C1 segment of cervical spinal cord (tissue), 14 donors: ENCODE results near the gene HAL.

Experiments used
- DNase-seq, 14 donors: peaks; one replicate each; lab custom pipeline; 2025; lab: John Stamatoyannopoulos, UW

HAL gene

DNA sequence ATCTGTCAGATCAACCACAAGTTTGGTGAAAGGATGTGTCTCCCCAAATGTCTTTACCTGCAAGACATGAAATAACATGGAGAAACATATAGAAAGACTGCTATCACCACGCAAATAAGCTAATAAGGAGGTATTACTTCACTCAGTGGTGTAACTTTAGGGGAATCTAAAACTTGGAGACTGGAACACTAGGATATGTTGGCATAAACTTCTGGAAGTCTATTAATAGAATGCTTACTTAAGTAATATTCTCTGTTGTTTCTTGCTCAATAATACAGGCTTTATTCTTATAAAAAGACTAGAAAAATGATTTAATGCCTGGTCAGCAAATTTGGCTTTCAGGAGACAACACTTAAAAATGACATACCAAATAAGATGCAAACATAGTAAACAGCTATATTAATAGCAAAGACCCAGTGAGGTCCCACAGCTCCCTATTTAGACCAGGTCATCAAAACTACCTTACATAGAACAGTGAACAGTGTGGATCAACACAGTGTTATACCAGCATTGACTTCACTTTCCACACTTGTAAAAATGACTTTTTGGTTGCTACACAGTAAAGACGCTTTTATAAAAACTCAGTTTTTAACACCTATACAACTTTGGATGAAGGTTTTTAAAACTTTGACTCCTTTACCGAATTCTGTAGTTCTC lies 18.9 kb upstream of the HAL start:
- no peak for DNase-seq

DNA sequence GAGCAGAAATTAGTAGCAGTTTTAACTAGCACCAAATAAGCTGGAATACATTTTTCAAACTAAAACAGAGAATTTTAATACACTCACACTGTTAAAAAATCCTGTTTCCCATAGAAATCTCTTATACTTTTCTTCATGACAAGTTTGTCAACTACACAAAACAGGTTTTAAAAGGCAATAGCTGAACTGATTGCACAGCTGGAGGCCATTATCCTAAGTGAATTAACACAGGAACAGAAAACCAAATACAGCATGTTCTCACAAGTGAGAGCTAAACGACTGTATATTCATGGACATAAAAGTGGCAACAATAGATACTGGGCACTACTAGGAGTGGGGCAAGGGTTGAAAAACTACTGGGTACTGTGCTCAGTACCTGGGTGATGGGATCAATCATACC lies 11.6 kb upstream of the HAL start:
- DNase-seq: no peak

DNA sequence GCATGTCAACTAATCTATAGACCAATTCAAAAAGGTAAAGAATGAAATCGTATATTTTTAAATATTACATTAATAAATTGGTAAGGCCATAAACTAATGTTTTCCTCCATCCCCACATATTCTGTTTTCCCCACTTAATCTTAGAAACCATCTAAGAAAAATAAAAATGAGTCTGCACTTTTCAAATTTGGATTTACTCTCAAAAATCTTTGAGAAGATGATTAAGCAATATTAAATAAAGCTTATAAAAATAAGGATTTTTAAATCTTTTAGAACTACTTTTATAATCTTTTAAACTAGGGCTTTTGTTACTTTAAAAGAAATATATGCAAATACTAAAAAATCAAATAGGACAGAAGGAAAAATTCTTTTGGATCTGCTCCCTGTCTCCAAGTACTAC lies 10.6 kb upstream of the HAL start:
- no peak for DNase-seq

DNA sequence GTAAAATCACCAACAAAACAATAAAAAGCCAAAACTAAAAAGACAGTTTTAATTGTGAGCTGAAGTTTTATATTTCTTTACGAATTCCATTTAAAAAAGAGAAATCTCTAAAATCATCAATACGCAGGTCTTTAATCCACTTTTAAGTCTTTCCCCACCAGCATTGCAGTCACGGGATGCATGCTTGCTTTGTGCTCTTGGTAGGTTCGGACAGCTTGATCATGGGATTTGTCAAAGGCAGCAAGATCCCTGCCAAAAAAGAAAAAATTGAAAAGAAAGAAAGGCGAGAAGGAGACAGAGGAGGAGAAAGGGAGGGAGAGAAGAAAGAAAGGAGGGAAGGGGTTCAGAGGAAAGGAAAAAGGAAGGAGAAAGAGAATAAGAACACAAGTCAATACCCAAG lies 4.7 kb upstream of the HAL start:
- no peak for DNase-seq

DNA sequence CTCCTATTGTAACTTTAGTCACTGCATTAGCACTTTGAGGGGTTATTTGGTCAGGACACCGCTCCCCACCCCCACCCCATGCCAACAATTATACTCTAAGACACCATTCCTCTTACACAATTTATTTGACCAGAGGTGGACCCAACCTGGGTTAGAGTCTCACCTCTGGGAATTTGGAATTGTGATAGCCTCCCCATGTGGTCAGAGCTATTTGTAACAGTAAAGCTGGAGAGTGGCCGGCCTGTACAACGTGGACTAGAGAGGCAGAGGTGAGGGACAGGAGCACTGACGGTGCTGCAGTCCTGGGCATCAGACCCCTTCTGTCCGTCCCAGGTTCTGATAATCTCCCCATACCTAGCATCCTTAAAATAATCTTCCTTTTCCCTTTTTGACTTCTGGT lies 3.3 kb upstream of the HAL start:
- no peak for DNase-seq

DNA sequence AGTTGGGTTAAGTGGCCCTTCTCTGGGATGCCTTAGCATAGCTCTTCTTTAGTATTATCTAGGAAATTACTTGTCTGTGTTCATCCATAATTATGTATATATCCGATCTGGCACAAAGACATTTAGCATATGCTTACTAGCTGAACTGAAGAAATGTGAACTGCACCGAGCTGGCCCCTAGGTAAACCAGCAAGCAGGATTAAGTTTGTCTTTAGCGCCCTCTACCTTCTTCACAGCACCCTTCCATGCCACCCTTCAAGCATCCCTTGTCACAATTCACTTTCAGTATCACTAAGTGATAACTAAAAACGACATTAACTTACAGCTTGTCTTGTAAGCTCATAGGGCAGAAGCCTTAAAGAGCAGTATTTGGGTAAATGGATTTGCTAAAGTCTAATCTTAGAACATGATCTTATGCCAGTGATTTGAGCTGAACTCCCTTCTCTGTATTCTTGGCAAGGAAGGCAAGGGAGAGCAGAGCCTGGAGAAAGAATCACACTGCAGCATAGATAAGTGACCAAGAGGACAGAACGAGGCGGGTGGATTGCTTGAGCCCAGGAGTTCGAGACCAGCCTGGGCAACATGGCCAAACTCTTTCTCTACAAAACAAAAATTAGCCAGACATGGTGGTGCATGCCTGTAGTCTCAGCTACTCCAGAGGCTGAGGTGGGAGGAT lies 2.6 kb upstream of the HAL start:
- DNase-seq: peak in 4 of 14 donors; percentile 9 to 15 (median 11)

DNA sequence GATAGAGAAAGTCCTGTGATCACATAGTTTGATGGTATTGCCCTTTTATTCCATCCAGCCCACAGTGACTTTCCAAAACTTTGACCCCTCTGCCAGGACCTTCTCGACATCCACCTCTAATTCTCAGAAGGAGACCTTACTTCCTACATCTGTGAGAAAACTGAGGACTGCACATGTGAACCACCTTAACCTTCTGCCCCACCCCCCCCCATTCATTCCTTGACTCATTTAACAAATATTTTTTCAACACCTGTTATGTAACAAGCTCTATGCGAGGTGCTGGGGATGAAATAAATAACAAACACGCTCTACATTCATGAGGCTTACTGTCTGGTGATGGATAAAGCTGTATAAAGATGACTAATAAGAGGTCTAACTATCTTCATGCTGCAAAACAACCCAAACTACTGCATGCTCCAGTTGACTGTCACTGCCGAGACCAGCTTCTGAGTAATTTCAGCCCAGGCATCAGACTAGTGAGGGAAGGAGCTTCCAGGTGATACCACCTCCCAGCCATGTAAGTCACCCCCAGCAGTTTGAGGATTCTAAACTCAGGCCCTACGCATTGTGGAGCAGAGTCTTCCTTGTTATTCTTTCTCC lies 1.9 kb upstream of the HAL start:
- DNase-seq: no peak

DNA sequence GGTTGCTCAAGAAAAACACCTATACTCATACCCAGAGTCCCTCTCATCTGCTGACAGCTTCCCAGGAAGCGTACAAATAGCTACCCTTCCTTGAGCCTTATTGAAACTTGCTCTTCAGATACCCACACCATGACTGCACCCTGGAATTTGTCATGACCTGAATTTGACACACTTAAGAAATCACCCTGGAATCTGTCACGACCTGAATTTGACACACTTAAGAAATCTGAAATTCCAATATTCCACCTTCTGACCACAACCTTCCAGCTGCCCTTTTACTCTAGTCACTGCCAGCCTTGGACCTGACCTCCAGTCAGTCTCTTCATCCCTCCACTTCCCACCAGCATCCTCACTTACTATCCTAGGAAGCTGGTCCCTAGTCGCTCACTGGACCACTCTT lies 1.1 kb upstream of the HAL start:
- no peak for DNase-seq

DNA sequence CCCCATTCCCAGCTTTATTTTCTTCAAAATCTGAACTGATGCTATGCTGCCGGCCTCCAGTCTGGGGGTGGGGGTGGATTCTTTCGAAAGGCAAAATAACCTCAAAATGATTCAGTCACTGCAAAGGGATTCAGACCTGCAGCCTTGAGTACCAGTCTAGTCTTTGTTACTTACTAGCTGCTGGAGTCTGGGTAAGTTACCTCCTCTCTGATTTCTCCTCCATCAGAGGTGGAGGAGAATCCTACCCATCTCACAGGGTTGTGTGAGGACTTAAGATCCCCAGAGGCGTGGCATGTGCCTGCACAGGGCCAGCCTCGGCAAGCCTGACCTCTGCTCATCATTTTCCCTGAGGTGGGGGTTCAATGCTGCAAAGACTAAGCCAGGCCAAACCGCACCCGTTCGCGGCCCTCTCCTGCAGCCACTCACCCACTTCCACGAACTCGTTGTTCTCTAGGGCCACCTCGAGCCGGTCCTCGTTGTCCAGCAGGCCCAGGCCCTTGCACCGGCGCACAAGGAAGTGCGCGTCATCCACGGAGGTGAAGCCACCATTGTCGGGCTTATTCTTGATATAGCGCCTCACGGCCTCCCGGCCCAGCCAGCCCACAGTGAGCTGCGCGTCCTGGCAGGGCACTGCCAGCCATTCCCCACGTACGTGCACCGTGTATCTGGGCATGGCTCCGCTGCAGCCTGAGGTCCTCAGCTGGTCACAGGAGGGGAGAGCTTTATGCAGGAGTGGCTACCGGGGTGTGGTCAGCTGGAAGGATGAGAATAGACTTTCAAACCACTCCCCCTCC lies 709 bp downstream of the HAL start:
- DNase-seq: no peak

DNA sequence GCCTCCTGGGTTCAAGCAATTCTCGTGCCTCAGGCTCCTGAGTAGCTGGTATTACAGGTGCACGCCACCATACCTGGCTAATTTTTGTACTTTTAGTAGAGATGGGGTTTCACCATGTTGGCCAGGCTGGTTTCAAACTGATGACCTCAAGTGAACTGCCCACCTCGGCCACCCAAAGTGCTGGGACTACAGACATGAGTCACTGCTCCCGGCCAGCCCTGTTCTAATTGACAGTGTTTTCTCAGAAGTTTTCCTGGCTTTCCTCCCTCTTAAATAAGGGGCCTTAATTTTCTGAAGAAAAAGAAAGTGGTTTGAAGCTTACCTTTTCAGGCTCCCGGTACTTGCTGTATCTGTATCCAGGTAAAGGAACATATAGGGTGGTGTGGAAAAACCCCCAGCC lies 1.7 kb downstream of the HAL start:
- DNase-seq: no peak

DNA sequence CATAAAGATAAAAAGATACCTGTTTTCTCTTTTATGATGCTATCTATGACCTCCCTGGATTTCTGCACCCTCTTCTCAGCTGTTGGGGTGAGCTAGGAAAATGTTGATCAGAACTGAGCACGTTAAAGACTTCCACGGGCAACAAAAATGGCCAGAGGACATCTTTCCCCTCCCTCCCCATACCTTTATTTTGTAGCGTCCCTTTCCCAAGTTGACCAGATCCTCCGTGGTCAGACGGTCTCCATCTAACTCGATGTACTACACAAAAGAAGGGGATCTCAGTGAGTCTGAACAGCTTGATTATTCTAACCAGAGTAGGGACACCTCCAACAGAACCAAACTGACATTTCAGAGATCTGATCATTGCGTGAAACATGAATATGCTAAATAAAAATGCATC lies 2.2 kb downstream of the HAL start:
- no peak for DNase-seq

DNA sequence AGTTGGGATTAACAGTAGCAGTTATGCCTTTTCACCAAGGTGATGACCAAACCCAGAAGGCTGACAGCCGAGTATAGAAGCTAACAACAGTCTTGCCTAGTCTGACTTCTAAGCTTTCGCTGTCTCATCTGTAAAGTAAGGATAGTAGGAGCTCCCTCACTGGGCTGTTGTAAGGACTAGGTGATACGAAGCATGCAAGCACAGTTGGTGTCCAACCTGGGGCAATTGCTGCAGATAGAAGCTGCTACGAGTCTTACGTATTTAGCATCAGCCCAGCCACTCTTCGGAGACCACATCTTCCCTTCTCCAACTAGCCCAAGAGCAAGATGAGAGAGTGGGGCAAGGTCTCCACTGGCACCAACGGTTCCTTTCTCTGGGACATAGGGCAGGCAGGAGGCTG lies 6.0 kb downstream of the HAL start:
- DNase-seq: no peak

DNA sequence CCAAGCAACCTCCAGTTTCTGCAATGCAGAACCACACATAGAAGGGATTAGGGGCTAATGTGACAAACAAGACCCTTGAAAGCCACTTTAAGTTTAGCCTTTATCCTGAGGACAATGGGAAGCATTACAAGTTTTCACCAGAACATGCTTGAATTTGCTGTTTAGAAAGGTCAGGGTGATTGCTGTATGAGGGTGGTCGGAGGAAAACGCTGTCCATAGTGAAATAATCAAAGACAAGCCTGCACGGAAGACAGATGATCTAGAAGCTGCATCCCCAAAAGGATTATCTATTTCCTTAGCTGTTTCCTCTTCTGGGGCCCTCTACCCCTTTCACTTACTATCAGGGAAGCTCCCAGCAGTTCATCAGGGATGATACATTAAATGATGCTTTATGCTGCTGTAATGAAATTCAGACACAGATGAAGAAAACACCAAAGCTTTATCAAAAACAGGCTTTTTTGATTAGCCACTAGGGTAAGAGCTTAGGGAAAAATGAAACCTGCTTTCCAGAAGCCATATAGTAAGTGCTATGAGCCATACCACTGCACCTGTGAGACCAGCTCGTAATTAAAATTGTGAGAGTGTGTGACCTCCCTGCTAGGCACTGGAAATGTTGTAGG lies 6.5 kb downstream of the HAL start:
- no peak for DNase-seq

DNA sequence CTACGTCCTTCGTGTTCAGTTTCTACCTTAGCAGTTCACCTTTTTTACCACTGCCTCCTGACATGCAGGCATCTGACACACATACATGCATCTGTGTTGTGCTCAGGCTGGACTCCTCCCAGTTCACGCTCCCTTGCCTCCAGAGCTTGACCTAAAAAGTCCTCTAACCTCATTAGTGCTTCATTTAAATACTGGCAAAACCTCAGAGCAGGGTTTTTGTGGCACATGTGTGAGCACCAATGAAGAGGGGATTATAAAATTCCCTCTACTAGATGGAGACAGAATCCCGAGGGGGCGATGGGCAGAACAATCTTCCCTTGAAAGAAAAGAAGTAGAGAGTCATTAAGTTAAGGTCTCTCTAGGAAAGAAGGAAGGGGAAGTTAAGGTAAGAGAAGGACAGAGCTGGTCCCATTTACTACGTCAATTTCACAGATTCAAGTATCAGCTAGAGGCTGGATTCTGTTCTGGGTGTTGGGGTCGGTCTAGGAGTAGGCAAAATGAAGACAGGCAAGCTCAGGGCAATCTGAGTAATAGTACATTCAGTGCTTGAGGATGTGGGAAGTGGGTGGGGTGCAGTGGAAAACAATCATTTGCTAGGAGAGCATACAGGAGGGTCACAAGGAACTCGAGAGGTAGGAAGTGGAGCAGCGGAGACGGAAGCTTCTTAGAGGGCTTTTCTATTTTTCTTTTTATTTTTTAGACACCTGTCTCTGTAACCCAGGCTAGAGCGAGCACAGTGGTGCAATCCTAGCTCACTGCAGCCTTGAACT lies 7.5 kb downstream of the HAL start:
- DNase-seq: no peak

DNA sequence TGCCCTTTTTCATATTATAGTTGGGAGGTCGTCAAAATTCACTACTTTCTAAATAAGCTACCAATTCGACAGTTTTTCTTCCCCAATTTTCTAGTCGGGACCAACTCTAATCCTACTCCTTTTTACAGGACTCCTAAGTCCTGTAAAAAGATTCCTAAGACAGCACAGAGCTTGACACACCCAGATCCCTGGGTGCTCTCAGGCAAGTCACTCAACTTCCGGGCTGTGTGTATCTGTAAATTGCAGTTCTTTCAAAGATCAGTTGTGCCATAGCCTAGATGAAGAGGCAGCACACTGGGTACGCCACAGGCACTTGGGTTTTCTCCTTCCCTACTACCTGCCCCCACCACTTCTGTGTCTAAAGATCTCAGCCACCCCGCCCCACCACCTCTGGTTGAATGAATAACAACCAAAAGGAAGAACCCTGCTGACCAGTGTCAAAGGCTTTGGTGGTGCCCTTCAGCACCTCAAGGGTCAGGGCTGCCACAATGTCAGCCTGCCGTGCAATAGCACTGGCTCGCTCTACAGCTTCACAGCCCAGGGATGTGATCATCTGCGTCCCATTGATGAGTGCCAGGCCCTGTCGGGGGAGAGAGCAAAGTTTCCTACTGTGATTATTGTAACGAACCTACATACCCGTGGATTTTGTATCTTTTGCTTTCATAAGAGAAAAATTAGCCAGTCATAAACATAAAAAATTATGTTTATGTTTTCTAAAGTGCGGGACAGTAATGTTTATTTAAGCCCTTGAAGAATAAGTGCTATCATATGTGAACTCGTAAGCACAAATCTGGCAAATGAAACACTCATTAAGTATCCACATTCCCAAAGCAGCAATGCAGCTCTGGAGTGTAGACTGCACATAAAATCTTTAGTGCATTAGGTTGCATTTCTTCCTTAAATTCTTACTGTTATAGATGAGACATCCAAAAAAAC lies 9.2 kb downstream of the HAL start:
- DNase-seq: no peak

DNA sequence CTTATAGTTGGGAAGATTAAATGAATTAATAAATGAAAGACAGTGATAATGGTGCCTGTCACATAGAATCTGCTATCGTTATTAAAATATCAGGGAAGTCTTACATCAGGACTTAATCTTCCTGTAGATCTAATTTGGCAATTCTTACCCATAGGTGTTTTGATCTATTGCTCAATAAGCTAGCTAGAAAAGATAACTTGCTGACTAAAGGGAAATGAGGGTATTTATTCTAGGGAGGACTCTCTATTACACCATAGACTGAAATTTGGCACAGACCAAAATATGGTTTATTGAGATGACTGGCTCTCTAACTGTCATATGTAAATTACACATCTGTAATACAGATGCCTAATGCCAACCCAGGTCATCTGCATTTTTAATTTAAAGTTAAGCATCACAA lies 11.5 kb downstream of the HAL start:
- DNase-seq: no peak

DNA sequence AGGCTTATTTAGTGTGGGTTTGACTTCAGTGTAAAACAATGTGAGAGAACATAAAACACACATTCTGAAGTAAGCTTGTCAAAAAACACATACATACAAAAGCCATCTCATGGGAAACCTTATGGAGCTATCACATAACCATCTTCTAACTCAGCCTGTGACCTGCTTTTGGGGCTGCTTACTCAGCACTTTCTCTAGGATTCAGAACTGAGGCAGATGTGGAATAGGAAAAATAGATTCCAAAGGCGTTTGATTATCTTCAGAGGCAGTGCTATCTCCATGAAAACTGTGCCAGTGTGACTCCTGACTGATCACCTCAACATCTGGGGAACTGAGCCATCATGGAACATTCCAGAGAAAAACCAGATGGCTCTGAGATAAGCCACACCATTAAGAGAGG lies 13.5 kb downstream of the HAL start:
- no peak for DNase-seq

DNA sequence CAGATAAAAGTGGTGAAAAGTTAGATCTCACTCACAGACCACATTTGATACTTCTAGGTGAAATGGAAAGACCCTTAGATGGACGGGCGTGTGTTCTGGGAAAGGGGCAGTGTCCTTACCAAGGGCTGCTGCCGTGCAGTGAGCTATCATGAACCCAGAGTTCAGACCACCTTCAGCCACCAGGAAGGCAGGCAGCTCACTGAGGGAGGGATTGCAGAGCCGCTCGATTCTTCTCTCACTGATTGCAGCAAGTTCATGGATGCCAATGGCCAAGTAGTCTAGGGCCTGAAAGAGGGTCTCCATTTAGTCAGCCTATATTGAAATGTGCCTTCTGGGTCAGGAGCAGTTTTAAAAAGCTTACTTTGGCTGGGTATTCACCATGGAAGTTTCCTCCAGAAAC lies 15.7 kb downstream of the HAL start:
- DNase-seq: no peak

DNA sequence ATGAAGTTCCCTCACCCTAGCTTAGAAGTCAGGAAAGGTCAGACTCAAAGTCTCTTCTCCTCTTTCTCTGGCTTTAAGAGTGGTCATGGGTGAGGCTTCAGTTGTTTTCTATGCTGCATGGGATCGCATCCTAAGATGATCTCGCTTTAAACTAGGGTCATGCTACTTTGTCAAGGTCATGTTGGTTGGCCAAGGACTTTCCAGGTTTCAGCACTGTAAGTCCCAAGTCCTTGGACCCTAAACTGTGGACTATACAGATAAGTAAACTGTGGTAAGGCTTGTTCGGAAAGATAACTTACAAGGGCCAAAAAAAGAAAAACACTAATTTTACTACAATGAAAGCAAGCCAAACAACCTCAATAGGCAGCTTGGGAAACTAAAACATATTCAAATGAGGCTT lies 17.4 kb downstream of the HAL start:
- DNase-seq: no peak

DNA sequence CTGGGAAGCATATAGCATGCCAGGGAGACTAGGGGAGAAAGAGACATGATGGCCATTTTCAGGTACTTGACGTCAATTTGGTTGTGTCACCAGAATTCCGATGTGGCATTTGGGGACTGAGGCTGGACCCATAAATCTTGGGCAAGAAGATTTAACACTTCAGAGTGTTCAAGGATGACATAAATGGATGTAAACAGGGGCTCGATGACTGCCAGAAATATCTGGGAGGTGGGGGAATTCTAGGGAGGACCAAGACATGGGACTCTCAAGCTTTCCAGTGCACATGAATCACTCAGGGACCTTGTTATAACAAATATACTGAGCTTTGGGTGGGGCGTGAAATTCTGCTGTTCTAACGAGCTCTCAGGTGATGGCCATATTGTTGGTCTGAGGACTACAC lies 17.8 kb downstream of the HAL start:
- DNase-seq: no peak
